Fibroblast of skin of left biceps (primary cell): ENCODE measurements around the gene SLC2A11.

Experiments used
- DNase-seq, 2 experiments: peaks; one replicate each; pipeline ENCODE4 v3.0.0-alpha.2; 2013; ENCODE audit warnings: low read depth in 2 of 2

Gene SLC2A11

GRCh38 chr22:23832226-23833016 lies 25.3 kb upstream of the SLC2A11 start:
- DNase-seq: no peak

- no peak for DNase-seq
Measured at GRCh38 chr22:23833017-23833751, 24.5 kb upstream of the SLC2A11 start.

DNA sequence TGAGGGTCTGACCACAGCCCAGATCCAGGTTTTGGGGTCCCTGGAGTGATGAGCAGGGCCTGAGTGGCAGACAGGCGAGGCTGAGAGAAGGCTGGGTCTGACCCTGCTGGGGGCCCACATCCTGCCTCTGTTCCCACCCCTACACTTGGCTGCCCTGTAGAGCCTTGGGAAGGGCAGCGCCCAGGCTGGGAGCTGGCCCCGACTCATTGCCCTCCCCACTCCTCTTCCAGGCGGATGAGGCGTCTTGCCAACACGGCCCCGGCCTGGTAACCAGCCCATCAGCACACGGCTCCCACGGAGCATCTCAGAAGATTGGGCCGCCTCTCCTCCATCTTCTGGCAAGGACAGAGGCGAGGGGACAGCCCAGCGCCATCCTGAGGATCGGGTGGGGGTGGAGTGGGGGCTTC lies 23.8 kb upstream of the SLC2A11 start:
- no peak for DNase-seq

- no peak for DNase-seq
Measured at GRCh38 chr22:23834406-23834792, 23.3 kb upstream of the SLC2A11 start.

DNA sequence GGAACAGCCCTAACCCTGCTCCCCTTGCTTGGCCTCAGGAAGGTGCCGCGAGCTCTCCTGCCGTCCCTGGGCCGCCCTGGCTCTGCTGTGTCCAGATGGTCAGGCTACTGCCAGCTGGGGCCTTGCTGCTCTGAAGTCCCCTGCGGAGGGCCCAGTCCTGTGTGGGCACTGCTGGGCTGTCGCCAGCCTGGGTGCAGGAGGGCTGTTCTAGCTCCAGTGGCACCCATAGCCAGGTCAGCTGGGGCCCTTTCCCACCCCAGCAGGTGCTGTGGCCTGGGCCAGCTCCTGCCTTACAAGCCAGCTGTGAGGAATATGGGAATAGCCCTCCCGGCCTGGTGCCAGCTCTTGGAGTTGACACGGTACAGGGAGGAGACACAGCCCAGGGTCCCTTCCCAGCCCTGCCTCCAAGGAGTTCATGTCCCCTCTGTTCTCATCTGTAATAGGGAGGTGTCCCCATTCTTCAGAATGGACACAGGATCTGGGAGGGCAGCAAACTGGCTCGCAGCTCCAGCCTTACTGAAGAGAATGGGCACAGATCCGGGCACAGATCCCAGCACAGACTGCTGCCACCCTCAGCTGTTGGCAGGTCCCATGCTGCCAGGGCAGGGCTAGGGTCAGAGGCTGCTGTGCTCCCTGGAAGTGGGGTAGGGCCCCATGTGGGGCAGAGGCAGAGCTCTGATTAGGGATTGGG lies 22.7 kb upstream of the SLC2A11 start:
- DNase-seq: no peak

DNA sequence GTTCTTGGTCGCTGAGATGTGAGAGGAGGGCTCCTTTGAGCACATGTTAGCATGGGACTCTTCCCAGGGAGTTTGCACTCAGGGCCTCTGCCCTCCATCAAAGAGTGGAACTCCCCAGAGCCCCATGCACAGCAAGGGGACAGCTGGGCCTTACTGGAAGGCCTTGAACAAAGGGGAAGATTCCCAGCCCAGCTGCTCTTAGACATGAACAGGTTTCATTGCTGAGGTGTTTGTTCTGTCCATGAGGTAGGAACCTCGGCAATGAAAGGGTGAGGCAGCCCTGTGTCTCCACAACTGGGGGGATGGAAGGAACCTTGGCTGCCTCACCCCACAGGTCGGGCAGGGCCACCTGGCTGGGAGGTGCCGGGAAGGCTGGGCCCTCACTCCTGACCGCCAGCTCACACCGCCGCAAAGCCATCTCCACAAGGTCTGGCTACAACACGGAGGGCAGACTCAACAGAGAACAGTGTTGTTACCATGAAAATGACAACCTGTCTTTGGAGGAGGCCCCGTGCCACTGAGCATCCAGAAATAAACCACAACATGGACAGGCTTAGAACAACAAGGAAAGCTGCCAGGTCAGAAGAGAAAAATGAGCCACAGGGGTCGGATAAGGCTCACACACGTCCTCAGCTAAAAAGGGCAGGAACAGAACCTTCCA lies 22.1 kb upstream of the SLC2A11 start:
- no peak for DNase-seq

- DNase-seq: no peak
Measured at GRCh38 chr22:23836281-23836680, 21.4 kb upstream of the SLC2A11 start.

- no peak for DNase-seq
Measured at GRCh38 chr22:23836692-23837495, 20.8 kb upstream of the SLC2A11 start.

DNA sequence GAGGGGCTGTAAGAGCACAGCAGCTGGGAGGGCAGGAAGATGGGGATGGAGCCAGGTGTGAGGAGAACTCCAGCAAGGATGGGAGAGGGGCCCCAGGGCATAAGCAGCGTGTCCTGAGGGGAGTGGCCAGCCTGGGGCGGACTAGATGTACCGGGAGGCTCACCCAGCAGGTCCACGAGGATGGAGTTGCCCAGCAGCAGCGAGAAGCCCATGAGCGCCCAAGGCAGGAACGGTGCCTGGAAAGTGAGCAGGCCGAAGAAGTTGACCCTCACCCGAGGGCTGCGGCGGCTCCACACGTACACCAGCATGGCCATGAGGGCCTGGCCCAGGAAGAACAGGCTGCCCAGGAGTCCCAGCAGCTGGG lies 20.2 kb upstream of the SLC2A11 start:
- DNase-seq: no peak

- no peak for DNase-seq
Measured at GRCh38 chr22:23837911-23838680, 19.6 kb upstream of the SLC2A11 start.

GRCh38 chr22:23838681-23839468 lies 18.8 kb upstream of the SLC2A11 start, which contains the start of gene DERL3:
TSS of gene DERL3 (minus strand) at chr22:23839006. CDS start at chr22:23838987, 19 bp downstream.
- DNase-seq: peak; percentile 89

DNA sequence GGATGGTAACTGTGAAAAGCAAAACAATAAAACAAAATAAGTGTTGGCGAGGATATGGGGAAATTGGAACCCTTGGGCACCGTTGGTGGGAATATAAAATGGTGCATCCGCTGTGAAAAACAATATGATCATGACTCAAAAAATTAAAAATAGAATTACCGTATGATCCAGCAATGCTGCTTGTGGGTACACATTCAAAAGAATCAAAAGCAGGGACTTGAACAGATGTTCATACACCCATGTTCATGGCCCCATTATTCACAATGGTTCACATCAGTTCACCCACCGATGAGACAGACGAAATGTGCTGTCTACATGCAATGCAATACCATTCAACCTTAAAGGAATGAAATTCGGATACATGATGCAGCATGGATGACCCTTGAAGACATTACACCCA lies 17.6 kb upstream of the SLC2A11 start:
- no peak for DNase-seq

DNA sequence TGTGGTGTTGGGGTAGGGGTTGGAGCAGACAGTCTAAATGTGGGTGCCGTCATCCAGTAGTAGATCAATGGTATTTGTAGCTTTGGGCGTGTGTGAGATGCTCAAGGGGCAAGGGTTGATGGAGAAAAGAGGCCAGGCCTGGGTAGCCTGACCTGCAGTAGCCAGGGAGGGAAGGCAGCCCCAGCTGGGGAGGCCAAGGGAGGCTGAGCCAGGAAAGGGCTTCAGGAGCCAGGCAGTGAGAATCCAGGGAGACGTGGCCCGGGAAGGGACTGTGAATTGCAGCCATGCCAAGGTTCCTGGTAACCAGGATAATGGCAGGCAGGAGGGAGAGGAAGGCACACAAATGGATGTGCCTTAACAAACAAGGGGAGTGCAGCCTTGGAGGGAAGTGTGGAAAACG lies 16.4 kb upstream of the SLC2A11 start:
- no peak for DNase-seq

GRCh38 chr22:23841736-23842445 lies 15.8 kb upstream of the SLC2A11 start:
- no peak for DNase-seq

- no peak for DNase-seq
Measured at GRCh38 chr22:23842599-23842998, 15.1 kb upstream of the SLC2A11 start.

DNA sequence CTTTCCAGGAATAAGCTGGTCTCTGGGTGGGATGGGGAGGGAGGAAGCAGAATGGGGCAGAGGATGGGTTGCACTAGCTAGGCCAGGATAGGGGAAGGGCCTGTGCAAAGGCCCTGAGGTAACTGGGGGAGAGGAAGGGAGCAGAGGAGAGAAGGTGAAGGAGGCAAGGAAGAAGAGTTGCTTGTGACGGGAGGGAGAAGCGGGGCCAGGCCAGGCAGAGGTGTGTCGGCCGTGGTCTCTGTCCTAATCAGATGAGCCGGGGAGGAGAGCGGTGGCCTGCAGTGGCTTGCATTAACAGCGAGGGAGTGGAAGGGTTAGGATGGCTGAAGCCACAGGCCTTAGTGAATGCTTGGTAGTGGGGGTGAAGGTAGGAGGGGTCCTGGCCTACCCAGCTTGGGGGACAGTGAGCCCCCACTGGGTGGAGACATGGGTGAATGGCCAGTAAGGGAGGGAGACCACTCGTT lies 12.9 kb upstream of the SLC2A11 start:
- no peak for DNase-seq

GRCh38 chr22:23845265-23846080 lies 12.2 kb upstream of the SLC2A11 start:
- no peak for DNase-seq

GRCh38 chr22:23846081-23846469 lies 11.6 kb upstream of the SLC2A11 start:
- no peak for DNase-seq
